Endothelial cell of umbilical vein (primary cell): ENCODE measurements around the gene DUSP18. TPM values are rescaled to one million over a fixed set of nuclear protein-coding genes. Genes with fewer than 3 reads are reported as not detected.

Experiments
- Bru-seq: library from RNA; stranded (reverse); fragments of 400-500 nt; gene quantifications from one replicate; lab custom pipeline; 2021; lab: Mats Ljungman, UMichigan
- BruChase-seq, 2 experiments: library from RNA; stranded (reverse); fragments of 400-500 nt; gene quantifications; one replicate each; lab custom pipeline; 2021; lab: Mats Ljungman, UMichigan
- BruUV-seq: library from RNA; stranded (reverse); fragments of 400-500 nt; replicated peaks from 2 replicates; lab custom pipeline; 2021; lab: Mats Ljungman, UMichigan
- CTCF ChIA-PET: fragments of 300-600, 350-600 bp; sonication (Branson Sonifier 250); formaldehyde crosslinking; loops from one replicate; lab custom pipeline; 2021; ENCODE audit warnings: antibody characterized with exemption, inconsistent platforms; lab: Charles Lee
- POLR2A ChIA-PET: fragments of 300-600, 350-600 bp; sonication (Branson Sonifier 250); formaldehyde crosslinking; loops from one replicate; lab custom pipeline; 2021; ENCODE audit warnings: antibody characterized with exemption, inconsistent platforms; lab: Charles Lee
- DNase-seq: peaks from one replicate; pipeline ENCODE4 v3.0.0-alpha.2; 2011; ENCODE audit warnings: low read depth, low spot score
- FAIRE-seq: peaks from 2 replicates; lab custom pipeline; 2011; peaks lifted over from hg19 to GRCh38; lab: Jason Lieb, UNC
- H2AFZ ChIP-seq: 2 replicates; pipeline ENCODE4 v1.6.0; 2012; ENCODE audit warnings: low read depth, low read length, control low read depth, inconsistent platforms
- H3K27ac ChIP-seq: 2 replicates; pipeline ENCODE4 v1.5.1; 2011; ENCODE audit warnings: low read depth, mild to moderate bottlenecking, control low read depth, low read length, moderate library complexity; ENCODE audit not compliant: insufficient read depth
- H3K27me3 ChIP-seq, 2 experiments: 2 replicates each; pipeline versions ENCODE4 v1.6.0 to v1.6.1; 2011; ENCODE audit warnings: low read length in 2 of 2, mixed read lengths in 1 of 2; ENCODE audit not compliant: control insufficient read depth in 2 of 2, insufficient read depth in 2 of 2
- H3K36me3 ChIP-seq, 2 experiments: 2 replicates in 1 of 2; 3 replicates in 1 of 2; pipeline ENCODE4 v1.5.1; 2011; ENCODE audit warnings: low read length in 2 of 2, mild to moderate bottlenecking in 1 of 2, moderate library complexity in 1 of 2; ENCODE audit not compliant: control insufficient read depth in 2 of 2, insufficient read depth in 2 of 2; ENCODE audit errors: extremely low read depth in 1 of 2
- H3K4me1 ChIP-seq: 3 replicates; pipeline ENCODE4 v1.5.1; 2011; ENCODE audit warnings: mild to moderate bottlenecking, low read length; ENCODE audit not compliant: control insufficient read depth, insufficient read depth; ENCODE audit errors: extremely low read depth
- H3K4me2 ChIP-seq: 2 replicates; pipeline ENCODE4 v1.6.1; 2011; ENCODE audit warnings: low read length, control low read depth, mixed read lengths; ENCODE audit not compliant: insufficient read depth
- H3K4me3 ChIP-seq, 3 experiments: fragments of 200-600 bp in 1 of 3; sonication (generic), shearing (Covaris generic) in 1 of 3; replicated peaks in 1 of 3; 2 replicates each; pipeline ENCODE4 v1.5.1; 2011 to 2016; ENCODE audit warnings: control low read depth in 3 of 3, low read length in 3 of 3, mild to moderate bottlenecking in 2 of 3, inconsistent platforms in 1 of 3, low read depth in 1 of 3, moderate library complexity in 1 of 3; ENCODE audit not compliant: insufficient read depth in 1 of 3
- H3K79me2 ChIP-seq: 2 replicates; pipeline ENCODE4 v1.6.0; 2012; ENCODE audit warnings: low read length, inconsistent platforms; ENCODE audit not compliant: control insufficient read depth, insufficient read depth
- H3K9ac ChIP-seq: replicated peaks from 2 replicates; pipeline ENCODE3; 2011; ENCODE audit warnings: low read length, control low read depth; ENCODE audit not compliant: insufficient read depth; ENCODE audit errors: extremely low read depth
- H3K9me1 ChIP-seq: replicated peaks from 3 replicates; pipeline ENCODE4 v1.6.0; 2011; ENCODE audit warnings: mild to moderate bottlenecking, low read length; ENCODE audit not compliant: control insufficient read depth, insufficient read depth; ENCODE audit errors: extremely low read depth
- H3K9me3 ChIP-seq: replicated peaks from 2 replicates; pipeline ENCODE4 v1.5.1; 2012; ENCODE audit warnings: low read length, inconsistent platforms; ENCODE audit not compliant: control insufficient read depth, insufficient read depth
- H4K20me1 ChIP-seq: replicated peaks from 2 replicates; pipeline ENCODE3; 2011; ENCODE audit warnings: mild to moderate bottlenecking, low read length; ENCODE audit not compliant: control insufficient read depth, insufficient read depth; ENCODE audit errors: extremely low read depth
- CTCF ChIP-seq, 2 donors: IDR thresholded peaks; 1 replicate in 1 of 2; 2 replicates in 1 of 2; pipeline ENCODE4 v1.5.1; 2011; ENCODE audit warnings: low read length in 2 of 2, mild to moderate bottlenecking in 2 of 2, moderate library complexity in 2 of 2, control low read depth in 1 of 2, inconsistent platforms in 1 of 2, low read depth in 1 of 2; ENCODE audit not compliant: insufficient read depth in 1 of 2; ENCODE audit errors: extremely low read depth in 1 of 2
- EZH2 ChIP-seq: IDR thresholded peaks from 2 replicates; pipeline ENCODE4 v1.6.1; 2012; ENCODE audit warnings: borderline replicate concordance, low read depth, mild to moderate bottlenecking, moderate library complexity, low read length, inconsistent platforms; ENCODE audit not compliant: severe bottlenecking
- FOS ChIP-seq: IDR thresholded peaks from 2 replicates; pipeline ENCODE4 v1.6.1; 2011; ENCODE audit warnings: mild to moderate bottlenecking, low read length, moderate library complexity, borderline replicate concordance; ENCODE audit not compliant: insufficient read depth
- GATA2 ChIP-seq: IDR thresholded peaks from 2 replicates; pipeline ENCODE4 v1.7.0; 2011; ENCODE audit warnings: low read depth, mild to moderate bottlenecking, moderate library complexity, mixed read lengths, low read length; ENCODE audit not compliant: insufficient read length, insufficient read depth
- JUN ChIP-seq: IDR thresholded peaks from 2 replicates; pipeline ENCODE4 v1.6.1; 2011; ENCODE audit warnings: borderline replicate concordance, low read depth; ENCODE audit not compliant: insufficient read length, insufficient read depth
- MAX ChIP-seq: IDR thresholded peaks from 2 replicates; pipeline ENCODE4 v1.6.1; 2011; ENCODE audit not compliant: insufficient read depth, insufficient read length
- MYC ChIP-seq: IDR thresholded peaks from one replicate; pipeline ENCODE4 v1.6.1; 2011; ENCODE audit warnings: mild to moderate bottlenecking, low read depth, low read length
- POLR2A ChIP-seq: IDR thresholded peaks from 2 replicates; pipeline ENCODE4 v1.6.1; 2012; ENCODE audit warnings: low read depth, mild to moderate bottlenecking, control low read depth, low read length
- POLR2AphosphoS5 ChIP-seq: IDR thresholded peaks from 2 replicates; pipeline ENCODE4 v1.6.1; 2012; ENCODE audit warnings: low read depth, mild to moderate bottlenecking, control low read depth, low read length, moderate library complexity; ENCODE audit not compliant: insufficient read depth
- dilution Hi-C: fragments of 300-500 bp; cut with MboI; formaldehyde crosslinking; loops from one replicate; pipeline ENCODE4 v1.15.0; 2019; ENCODE audit warnings: low sequenced_read_pairs; ENCODE audit not compliant: extremely low pct_ligation_motif_present
- intact Hi-C: fragments of 100-400 bp; cut with micrococcal nuclease; formaldehyde crosslinking; loops from one replicate; pipeline ENCODE4 v1.10.0; 2022
- long read RNA-seq: library from polyadenylated mRNA; stranded (forward); transcript quantifications from one replicate; pipeline ENCODE4 v2.0.0, GENCODE V29; 2021
- polyA minus RNA-seq, 3 experiments: library from RNA; depleted of rRNA, polyadenylated mRNA; stranded (reverse); fragments of >200 nt; gene quantifications; 1 replicate in 1 of 3; 2 replicates in 2 of 3; pipeline ENCODE4 v1.2.3, GENCODE V29; 2011
- polyA plus RNA-seq, 4 experiments: library from polyadenylated mRNA; depleted of rRNA in 3 of 4; stranded (reverse) in 3 of 4; unstranded in 1 of 4; fragments of >200 nt; gene quantifications; 2 replicates each; pipeline versions ENCODE4 v1.2.1 to v1.2.3, GENCODE V29; 2011 to 2012; ENCODE audit warnings: missing spikeins in 1 of 4
- total RNA-seq: library from RNA; stranded (reverse); gene quantifications from 2 replicates; pipeline ENCODE4 v1.2.3, GENCODE V29; 2021

The DUSP18 gene
- 17.5 and 18.3 TPM in 2 replicates for total RNA-seq
- 30.1 and 32.9 TPM in 2 replicates for polyA plus RNA-seq
- polyA plus RNA-seq (2011; cell fraction: cytosol; rRNA removed), result 17.1 and 17.9 TPM in 2 replicates
- 15.6 TPM in 2 replicates for polyA plus RNA-seq (2011; cell fraction: nucleus; rRNA removed)
- polyA plus RNA-seq (2012), result 11.7 and 11.9 TPM in 2 replicates
- polyA minus RNA-seq, result 33.7 and 34.7 TPM in 2 replicates
- polyA minus RNA-seq (2011; cell fraction: cytosol; rRNA and poly(A)+ RNA removed), result 1.6 TPM
- 5.7 and 7.4 TPM in 2 replicates for polyA minus RNA-seq (2011; cell fraction: nucleus; rRNA and poly(A)+ RNA removed)
- Bru-seq, nascent RNA, result percentile 54 among the genes with signal in this experiment
- BruChase-seq, experiment 1, labeled RNA remaining after a 6-hour chase, result percentile 88 among the genes with signal in this experiment
- percentile 80 among the genes with signal in this experiment for BruChase-seq, experiment 2, labeled RNA remaining after a 2-hour chase
- long read RNA-seq, transcript DUSP18-201 (2 exons, 2,479 nt), result major isoform, 19 of 45 reads
- long read RNA-seq, partial matches to known transcripts, result 0 of 45 reads
- long read RNA-seq, other reads (novel, unspliced or antisense), result 24 of 45 reads

- dilution Hi-C loops (no loop called here), intact Hi-C loops (loop anchor here (1.0 to 2.0 kb wide), 4 partner anchors 18 to 66 kb away; partner anchors contain the start of genes OSBP2 and SLC35E4)
- FAIRE-seq (peak; percentile 93), DNase-seq (peak; percentile 94)
- TF ChIP-seq FOS (no peak), MYC (no peak), EZH2 (no peak), GATA2 (no peak), POLR2A (peak; percentile 77), JUN (no peak), CTCF (IDR thresholded peaks at IDR 0.05; ENCODE audit: extremely low read depth in 1 of 2, insufficient read depth in 1 of 2, low read depth in 1 of 2, low read length in 2 of 2) (peak; percentile 19 to 41), POLR2AphosphoS5 (peak; percentile 48), MAX (peak; percentile 4)
- no peaks in the 10 kb centered on the region for H3K9me1 ChIP-seq
- peak within 1 kb of the TSS; percentile 35 to 71 (median 66) for H3K4me3 ChIP-seq
- H3K79me2 ChIP-seq, result no peaks in the 10 kb centered on the region
- BruUV-seq, result TSS peak; percentile 71
- peaks cover 18% of the 10 kb centered on the region for H3K4me1 ChIP-seq
- H3K9me3 ChIP-seq, result no peaks in the 10 kb centered on the region
- H3K27ac ChIP-seq, result peak within 1 kb of the TSS; percentile 25
- peaks cover 0 to 12% of the 10 kb centered on the region in 2 experiments for H3K36me3 ChIP-seq
- H2AFZ ChIP-seq, result peak within 1 kb of the TSS; percentile 93
- H4K20me1 ChIP-seq, result no peaks in the 10 kb centered on the region
- H3K9ac ChIP-seq, result peak within 1 kb of the TSS; percentile 41
- H3K4me2 ChIP-seq, result peak within 1 kb of the TSS; percentile 89
- ChIA-PET POLR2A (no interaction called here), CTCF (interaction anchor here (0.6 to 4.5 kb wide), 7 partner anchors 12 to 415 kb away, joined by 3 to 47 read pairs (median 5); partner anchors contain the start of gene SLC35E4)
- H3K27me3 ChIP-seq, result no peaks in the 10 kb centered on the region
Measured at GRCh38 chr22:30667494-30668385, at the start of gene DUSP18. DUSP18 (minus strand) TSS chr22:30667875; CDS start chr22:30664003, 3,872 bp downstream.
